A549 (cell line): ENCODE results near the gene ARID3A. TPM values are rescaled to one million over a fixed set of nuclear protein-coding genes. Genes with fewer than 3 reads are reported as not detected.

Source experiments
- ATAC-seq, 2 experiments: fragments of 200-7000 bp in 1 of 2; fragments of >200 bp in 1 of 2; cut with Nextera tagmentation in 1 of 2; cut with Tn5 transposase in 1 of 2; 3 replicates each; pipeline versions ENCODE4 v1.8.0 to v1.9.1; 2018 to 2020; ENCODE audit warnings: mild to moderate bottlenecking in 1 of 2, moderate library complexity in 1 of 2
- CTCF ChIA-PET: fragments of 300-600 bp; sonication (Branson Sonifier 250); formaldehyde crosslinking; extraction: SDS; loops from one replicate; lab custom pipeline; 2021; ENCODE audit warnings: antibody characterized with exemption, inconsistent platforms; lab: Yijun Ruan, JAX
- POLR2A ChIA-PET: fragments of 350-600 bp; formaldehyde crosslinking; extraction: SDS; loops from one replicate; lab custom pipeline; 2021; ENCODE audit warnings: antibody characterized with exemption, inconsistent platforms; lab: Yijun Ruan, JAX
- DNase-seq, 2 experiments: peaks; one replicate each; pipeline versions ENCODE4 v3.0.0 to v3.0.0-alpha.2; 2011 to 2016; ENCODE audit warnings: low read depth in 1 of 2, low spot score in 1 of 2
- FAIRE-seq: peaks from 2 replicates; lab custom pipeline; 2011; peaks lifted over from hg19 to GRCh38; lab: Jason Lieb, UNC
- H3K27ac ChIP-seq, 2 experiments: fragments of >200 bp; sonication (Bioruptor Twin); formaldehyde crosslinking; 3 replicates each; pipeline ENCODE4 v1.5.1; 2016 to 2017
- H3K4me1 ChIP-seq: fragments of >200 bp; sonication (Bioruptor Twin); formaldehyde crosslinking; 3 replicates; pipeline ENCODE4 v1.6.1; 2016
- H3K4me2 ChIP-seq: fragments of >200 bp; sonication (Bioruptor Twin); formaldehyde crosslinking; 3 replicates; pipeline ENCODE4 v1.6.1; 2016
- H3K4me3 ChIP-seq: fragments of >200 bp; sonication (Bioruptor Twin); formaldehyde crosslinking; 3 replicates; pipeline ENCODE4 v1.5.1; 2016
- H3K9me3 ChIP-seq: fragments of >200 bp; sonication (Bioruptor Twin); formaldehyde crosslinking; 3 replicates; pipeline ENCODE4 v1.6.1; 2016
- BHLHE40 ChIP-seq: IDR thresholded peaks from 2 replicates; pipeline ENCODE4 v1.6.1; 2012; ENCODE audit warnings: low read depth, low read length, inconsistent platforms
- CBX2 ChIP-seq: fragments of 200-600 bp; sonication (generic); IDR thresholded peaks from 2 replicates; pipeline ENCODE4 v1.6.1; 2016; ENCODE audit warnings: low read depth, mild to moderate bottlenecking, borderline replicate concordance
- CTCF ChIP-seq: fragments of >200 bp; sonication (Bioruptor Twin); formaldehyde crosslinking; IDR thresholded peaks from 3 replicates; pipeline ENCODE4 v1.5.1; 2016
- E2F6 ChIP-seq: IDR thresholded peaks from 2 replicates; pipeline ENCODE4 v1.6.1; 2012; ENCODE audit warnings: low read depth, borderline replicate concordance
- EP300 ChIP-seq, 2 experiments: fragments of >200 bp; sonication (Bioruptor Twin); formaldehyde crosslinking; IDR thresholded peaks; 2 replicates in 1 of 2; 3 replicates in 1 of 2; pipeline ENCODE4 v1.6.1; 2016 to 2017
- FOSB ChIP-seq: fragments of 250-450 bp; sonication (Bioruptor Pico); IDR thresholded peaks from 2 replicates; pipeline ENCODE4 v1.5.0; 2020; ENCODE audit warnings: mild to moderate bottlenecking, moderate library complexity
- FOSL2 ChIP-seq, 2 experiments: fragments of 450-650 bp in 1 of 2; fragments of >200 bp in 1 of 2; sonication (Bioruptor Twin) in 1 of 2; formaldehyde crosslinking; IDR thresholded peaks; 2 replicates each; pipeline versions ENCODE4 v1.5.0 to v1.6.1; 2016 to 2020; ENCODE audit warnings: mild to moderate bottlenecking in 1 of 2, moderate library complexity in 1 of 2
- GATA3 ChIP-seq: IDR thresholded peaks from 2 replicates; pipeline ENCODE4 v1.6.1; 2012; ENCODE audit warnings: borderline replicate concordance
- HDAC2 ChIP-seq: fragments of 200-600 bp; sonication (generic); IDR thresholded peaks from 2 replicates; pipeline ENCODE4 v1.6.1; 2016
- HEYL ChIP-seq: fragments of 250-450 bp; sonication (Bioruptor Pico); IDR thresholded peaks from 2 replicates; pipeline ENCODE4 v1.8.0; 2021; ENCODE audit warnings: mild to moderate bottlenecking, moderate library complexity
- HOXA7 ChIP-seq: fragments of 250-450 bp; sonication (Bioruptor Pico); IDR thresholded peaks from 2 replicates; pipeline ENCODE4 v1.5.0; 2020; ENCODE audit warnings: mild to moderate bottlenecking, moderate library complexity
- HOXB5 ChIP-seq: fragments of 250-450 bp; sonication (Bioruptor Pico); IDR thresholded peaks from 2 replicates; pipeline ENCODE4 v1.5.0; 2020; ENCODE audit warnings: mild to moderate bottlenecking, moderate library complexity
- JUN ChIP-seq, 2 experiments: fragments of >200 bp; sonication (Bioruptor Twin); formaldehyde crosslinking; IDR thresholded peaks; 2 replicates in 1 of 2; 3 replicates in 1 of 2; pipeline ENCODE4 v1.6.1; 2016 to 2017
- JUNB ChIP-seq: fragments of >200 bp; sonication (Bioruptor Twin); formaldehyde crosslinking; IDR thresholded peaks from 2 replicates; pipeline ENCODE4 v1.6.1; 2016
- MAZ ChIP-seq: fragments of 150-350 bp; IDR thresholded peaks from 2 replicates; pipeline ENCODE4 v1.6.1; 2014; ENCODE audit warnings: antibody characterized with exemption, low read depth, low read length, borderline replicate concordance
- NFE2L2 ChIP-seq: fragments of 150-350 bp; conservative IDR thresholded peaks from 2 replicates; pipeline ENCODE4 v1.6.1; 2014; ENCODE audit warnings: low read length
- PHF8 ChIP-seq: fragments of 200-600 bp; sonication (generic); IDR thresholded peaks from 2 replicates; pipeline ENCODE4 v1.6.1; 2016; ENCODE audit warnings: low read depth, mild to moderate bottlenecking, antibody characterized with exemption, moderate library complexity, borderline replicate concordance
- RAD21 ChIP-seq, 2 experiments: fragments of >200 bp in 1 of 2; sonication (Bioruptor Twin) in 1 of 2; formaldehyde crosslinking in 1 of 2; IDR thresholded peaks in 1 of 2; conservative IDR thresholded peaks in 1 of 2; 2 replicates in 1 of 2; 3 replicates in 1 of 2; pipeline ENCODE4 v1.6.1; 2012 to 2018; ENCODE audit warnings: inconsistent platforms in 1 of 2
- RARB ChIP-seq: fragments of 250-450 bp; sonication (Bioruptor Pico); IDR thresholded peaks from 2 replicates; pipeline ENCODE4 v1.8.0; 2021; ENCODE audit warnings: mild to moderate bottlenecking, moderate library complexity
- RFX5 ChIP-seq: fragments of 450-650 bp; IDR thresholded peaks from 2 replicates; pipeline ENCODE4 v1.7.1; 2014; ENCODE audit warnings: antibody characterized with exemption, mild to moderate bottlenecking, moderate library complexity
- SMC3 ChIP-seq: fragments of >200 bp; sonication (Bioruptor Twin); formaldehyde crosslinking; IDR thresholded peaks from 3 replicates; pipeline ENCODE4 v1.6.1; 2018; ENCODE audit warnings: inconsistent platforms
- TFCP2L1 ChIP-seq: fragments of 250-450 bp; sonication (Bioruptor Pico); IDR thresholded peaks from 2 replicates; pipeline ENCODE4 v1.5.0; 2021; ENCODE audit warnings: mild to moderate bottlenecking
- ZFP36 ChIP-seq: fragments of 450-650 bp; IDR thresholded peaks from 2 replicates; pipeline ENCODE4 v1.6.1; 2014; ENCODE audit warnings: borderline replicate concordance; ENCODE audit not compliant: partially characterized antibody
- ZSCAN20 ChIP-seq: fragments of 250-450 bp; sonication (Bioruptor Pico); IDR thresholded peaks from 2 replicates; pipeline ENCODE4 v1.8.0; 2022; ENCODE audit warnings: mild to moderate bottlenecking, moderate library complexity
- WGBS: methylation state at CpG from one replicate; pipeline ENCODE4 v1.1.6; 2017; ENCODE audit errors: missing lambda C conversion rate; 5-methylcytosine and 5-hydroxymethylcytosine counted together
- polyA plus RNA-seq, 4 experiments: library from polyadenylated mRNA; depleted of rRNA in 3 of 4; stranded (reverse); fragments of >200 nt; fragmentation: RNase III in 1 of 4; extraction: RNeasy Plus Mini Kit Qiagen cat#74134 plus additional on column Dnase treatment in 1 of 4; gene quantifications; 2 replicates in 3 of 4; 3 replicates in 1 of 4; pipeline ENCODE4 v1.2.3, GENCODE V29; 2011 to 2017

Gene ARID3A
- polyA plus RNA-seq, 2 of the 4 experiments (the other 2 are of a cell fraction): 3.3 to 6.1 TPM

GRCh38 chr19:900302-901111 is 25.3 kb upstream of the ARID3A start:
- CTCF ChIA-PET: interaction anchor here (0.7 kb wide), 1 partner anchor 71 kb away, joined by 3 read pairs; no protein-coding TSS in a partner anchor

GRCh38 chr19:901216-902092 is 24.4 kb upstream of the ARID3A start:
- Histone ChIP-seq H3K4me2 (no peak overlapping the region), H3K27ac (no peak overlapping the region; a peak in 1 of 6 replicates), H3K4me1 (peaks cover 5% of the 10 kb centered on the region; the same call in 1 of the 3 replicates), H3K9me3 (no peaks in the 10 kb centered on the region), H3K4me3 (no peak overlapping the region)
- ChIA-PET POLR2A (interaction anchor here (0.6 kb wide), 1 partner anchor 149 kb away, joined by 5 read pairs; no protein-coding TSS in a partner anchor), CTCF (interaction anchor here (0.7 to 1.0 kb wide), 2 partner anchors 45 to 70 kb away, joined by 3 read pairs; no protein-coding TSS in a partner anchor)
- WGBS: 91% methylated on average over 14 of the region's 27 CpGs
- TF ChIP-seq ZSCAN20 (CRISPR knock-in tag) (no peak), JUNB (no peak), RAD21 (conservative IDR thresholded peaks at IDR 0.05 in 1 of 2, IDR thresholded peaks at IDR 0.05 in 1 of 2) (no peak), HOXA7 (CRISPR knock-in tag) (no peak), SMC3 (no peak), HEYL (CRISPR knock-in tag) (no peak), MAZ (no peak), HDAC2 (no peak), FOSL2 (IDR thresholded peaks at IDR 0.05) (no peak), FOSL2 (CRISPR knock-in tag; IDR thresholded peaks at IDR 0.05) (no peak), E2F6 (no peak), ZFP36 (no peak), NFE2L2 (no peak)
- FAIRE-seq: no peak
- no peak for ATAC-seq
- DNase-seq: no peak

More at GRCh38 chr19:900302-901111, 25.3 kb upstream of the ARID3A start:
- POLR2A ChIA-PET: no interaction called here
- FAIRE-seq (no peak), DNase-seq (peak; percentile 34 to 62), ATAC-seq (peak; percentile 63 to 85)
- Histone ChIP-seq H3K27ac (peak overlapping the region in 1 of 2 experiments; percentile 20; a peak in 1 of 6 replicates), H3K4me2 (no peak overlapping the region), H3K4me3 (no peak overlapping the region), H3K9me3 (no peaks in the 10 kb centered on the region), H3K4me1 (peaks cover 5% of the 10 kb centered on the region; the same call in 1 of the 3 replicates)
- WGBS: 94% methylated on average over 14 of the region's 30 CpGs
- TF ChIP-seq CTCF (no peak), GATA3 (no peak), RAD21 (conservative IDR thresholded peaks at IDR 0.05 in 1 of 2, IDR thresholded peaks at IDR 0.05 in 1 of 2) (no peak), JUN (IDR thresholded peaks at IDR 0.05) (no peak), RARB (CRISPR knock-in tag) (no peak), HOXB5 (no peak), CBX2 (no peak), RFX5 (no peak), FOSB (CRISPR knock-in tag) (no peak), EP300 (IDR thresholded peaks at IDR 0.05) (no peak), PHF8 (no peak), BHLHE40 (no peak), TFCP2L1 (CRISPR knock-in tag) (no peak)
